ENCODE data around the gene FAM90A1. TPM values are rescaled to one million over a fixed set of nuclear protein-coding genes. Genes with fewer than 3 reads are reported as not detected.
"Not testable (repeated sequence)": the region's sequence is repeated elsewhere in the genome, so short reads cannot be mapped to it uniquely, and the experiment has no call there.

Gene FAM90A1
- total and polyA plus RNA-seq, 9 donors: 0.12 to 0.37 (median 0.19) TPM; not detected in 1

- peak overlapping the region; percentile 78 for H3K4me3 ChIP-seq
- peak overlapping the region; percentile 70 to 79 for H3K27ac ChIP-seq
- H3K4me1 ChIP-seq (ENCODE audit: insufficient read depth); H3K9me3 ChIP-seq; H3K36me3 ChIP-seq; H3K27me3 ChIP-seq; intact Hi-C loops (cut with DNase I): not testable (repeated sequence)
- 0 to 1% (median 1%) methylated on average over 20 to 43 of the region's 43 CpGs for WGBS, 3 donors
- DNase-seq: peak; percentile 71 to 84 (median 81)
- peak; percentile 34 for TF ChIP-seq POLR2A (IDR thresholded peaks at IDR 0.05)
- peak in 1 of 3 donors; percentile 61 for TF ChIP-seq CTCF (IDR thresholded peaks at IDR 0.05)
Measured at GRCh38 chr12:8179989-8180585, 47.3 kb downstream of the FAM90A1 start.

- DNase-seq; H3K4me3 ChIP-seq; H3K27me3 ChIP-seq; H3K4me1 ChIP-seq (ENCODE audit: insufficient read depth); H3K9me3 ChIP-seq; intact Hi-C loops (cut with DNase I); H3K27ac ChIP-seq; H3K36me3 ChIP-seq: not testable (repeated sequence)
- whole genome bisulfite sequencing, 3 donors: 94% methylated on average over 2 of the region's 2 CpGs
Measured at GRCh38 chr12:8172911-8173310, 54.5 kb downstream of the FAM90A1 start.

Other genes starting within 250 kb of the FAM90A1 start
- 10 to 100 TPM; 10.5 to 30.8 (median 28.3) TPM for gene FOXJ2, start 194.9 kb downstream of the FAM90A1 start, total RNA-seq
- 10 to 100 TPM; 16.8 to 32.1 TPM for gene FOXJ2, start 194.9 kb downstream of the FAM90A1 start, polyA plus RNA-seq
- gene C3AR1, start 161.3 kb downstream of the FAM90A1 start, total RNA-seq: 10 to 100 TPM in 2 of 7 donors, 1 to 10 TPM in 5; 2.5 to 17.6 (median 5.6) TPM
- 10 to 100 TPM in 1 of 2 donors, 1 to 10 TPM in 1; 3.5 to 22.6 TPM for gene C3AR1, start 161.3 kb downstream of the FAM90A1 start, polyA plus RNA-seq
- 10 to 100 TPM; 25.0 to 40.7 (median 36.5) TPM for gene NECAP1, start 145.3 kb downstream of the FAM90A1 start, total RNA-seq
- gene NECAP1, start 145.3 kb downstream of the FAM90A1 start, polyA plus RNA-seq: 10 to 100 TPM; 21.6 to 37.2 TPM
- 1 to 10 TPM in 5 of 7 donors, under 1 TPM in 1, not detected in 1; 0.96 to 3.6 (median 2.2) TPM for gene CLEC4A, start 104.0 kb downstream of the FAM90A1 start, total RNA-seq
- 1 to 10 TPM; 1.4 to 1.8 TPM for gene CLEC4A, start 104.0 kb downstream of the FAM90A1 start, polyA plus RNA-seq
- not detected for gene ZNF705A, start 70.6 kb downstream of the FAM90A1 start, total RNA-seq
- gene ZNF705A, start 70.6 kb downstream of the FAM90A1 start, polyA plus RNA-seq: not detected
- under 1 TPM in 1 of 7 donors, not detected in 6; 0.23 TPM for gene CLEC6A, start 228.3 kb upstream of the FAM90A1 start, total RNA-seq
- gene CLEC6A, start 228.3 kb upstream of the FAM90A1 start, polyA plus RNA-seq: not detected